ENCODE results near the gene GPC6. TPM values are rescaled to one million over a fixed set of nuclear protein-coding genes. Genes with fewer than 3 reads are reported as not detected.

Gene GPC6
- total and polyA plus RNA-seq, 4 donors = 5.9 to 29.1 (median 18.2) TPM

DNA sequence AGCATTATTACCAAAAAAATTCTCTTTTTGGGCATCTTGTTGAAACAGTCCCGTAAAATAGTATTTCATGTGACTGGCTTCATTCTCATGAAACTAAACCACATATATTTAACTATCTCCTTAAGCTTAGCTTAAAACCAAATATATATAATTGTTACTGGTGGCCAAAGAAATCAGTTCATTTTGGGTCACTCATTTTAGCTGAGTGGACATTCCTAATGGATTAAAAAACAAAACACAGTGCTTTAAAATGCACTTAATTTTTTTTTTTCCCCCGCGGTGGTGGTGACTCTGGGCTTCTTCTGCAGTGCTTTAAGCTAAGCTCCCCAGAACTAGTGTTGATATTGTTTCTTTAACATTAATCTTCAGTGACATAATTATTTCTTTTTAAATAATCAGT, 540.1 kb downstream of the GPC6 start:
- 32% methylated on average over 3 of the region's 3 CpGs for WGBS
- H3K4me1 ChIP-seq (ENCODE audit: control insufficient read depth in 4 of 4, insufficient read depth in 4 of 4, low read length in 3 of 4) = peaks cover 2 to 27% (median 20%) of the 10 kb centered on the region in 4 donors
- no peaks in the 10 kb centered on the region for H3K9me3 ChIP-seq (ENCODE audit: control insufficient read depth in 4 of 4, low read length in 3 of 4)
- peak overlapping the region; percentile 30 to 65 (median 41) for H3K4me3 ChIP-seq (ENCODE audit: low read depth in 1 of 3, low read length in 3 of 3)
- no peaks in the 10 kb centered on the region for H3K36me3 ChIP-seq (ENCODE audit: control insufficient read depth in 4 of 4, insufficient read depth in 3 of 4, low read depth in 1 of 4, low read length in 3 of 4)
- H3K27ac ChIP-seq (ENCODE audit: low read depth in 1 of 2, low read length in 2 of 2) = peak overlapping the region; percentile 64 to 86
- no peaks in the 10 kb centered on the region for H3K27me3 ChIP-seq (ENCODE audit: control insufficient read depth in 4 of 4, insufficient read depth in 4 of 4, low read length in 3 of 4)
- no peak for DNase-seq (ENCODE audit: low spot score)
- peak overlapping the region; percentile 24 to 58 for H3K9ac ChIP-seq (ENCODE audit: low read depth in 1 of 2, low read length in 2 of 2)
- TF ChIP-seq, protein P1, sequence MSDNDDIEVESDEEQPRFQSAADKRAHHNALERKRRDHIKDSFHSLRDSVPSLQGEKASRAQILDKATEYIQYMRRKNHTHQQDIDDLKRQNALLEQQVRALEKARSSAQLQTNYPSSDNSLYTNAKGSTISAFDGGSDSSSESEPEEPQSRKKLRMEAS (IDR thresholded peaks at IDR 0.05) = no peak
- no peak for TF ChIP-seq RAD21 (IDR thresholded peaks at IDR 0.05)
- TF ChIP-seq, protein P2, sequence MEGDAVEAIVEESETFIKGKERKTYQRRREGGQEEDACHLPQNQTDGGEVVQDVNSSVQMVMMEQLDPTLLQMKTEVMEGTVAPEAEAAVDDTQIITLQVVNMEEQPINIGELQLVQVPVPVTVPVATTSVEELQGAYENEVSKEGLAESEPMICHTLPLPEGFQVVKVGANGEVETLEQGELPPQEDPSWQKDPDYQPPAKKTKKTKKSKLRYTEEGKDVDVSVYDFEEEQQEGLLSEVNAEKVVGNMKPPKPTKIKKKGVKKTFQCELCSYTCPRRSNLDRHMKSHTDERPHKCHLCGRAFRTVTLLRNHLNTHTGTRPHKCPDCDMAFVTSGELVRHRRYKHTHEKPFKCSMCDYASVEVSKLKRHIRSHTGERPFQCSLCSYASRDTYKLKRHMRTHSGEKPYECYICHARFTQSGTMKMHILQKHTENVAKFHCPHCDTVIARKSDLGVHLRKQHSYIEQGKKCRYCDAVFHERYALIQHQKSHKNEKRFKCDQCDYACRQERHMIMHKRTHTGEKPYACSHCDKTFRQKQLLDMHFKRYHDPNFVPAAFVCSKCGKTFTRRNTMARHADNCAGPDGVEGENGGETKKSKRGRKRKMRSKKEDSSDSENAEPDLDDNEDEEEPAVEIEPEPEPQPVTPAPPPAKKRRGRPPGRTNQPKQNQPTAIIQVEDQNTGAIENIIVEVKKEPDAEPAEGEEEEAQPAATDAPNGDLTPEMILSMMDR (IDR thresholded peaks at IDR 0.05; ENCODE audit: low read depth, low read length, missing input control) = no peak
- no peak for TF ChIP-seq YY1 (IDR thresholded peaks at IDR 0.05)
- TF ChIP-seq FOXA1 (IDR thresholded peaks at IDR 0.05) = no peak
- TF ChIP-seq SP1 (IDR thresholded peaks at IDR 0.05) = no peak
- TF ChIP-seq TAF1 (conservative IDR thresholded peaks at IDR 0.05) = no peak
- TF ChIP-seq, protein P3, sequence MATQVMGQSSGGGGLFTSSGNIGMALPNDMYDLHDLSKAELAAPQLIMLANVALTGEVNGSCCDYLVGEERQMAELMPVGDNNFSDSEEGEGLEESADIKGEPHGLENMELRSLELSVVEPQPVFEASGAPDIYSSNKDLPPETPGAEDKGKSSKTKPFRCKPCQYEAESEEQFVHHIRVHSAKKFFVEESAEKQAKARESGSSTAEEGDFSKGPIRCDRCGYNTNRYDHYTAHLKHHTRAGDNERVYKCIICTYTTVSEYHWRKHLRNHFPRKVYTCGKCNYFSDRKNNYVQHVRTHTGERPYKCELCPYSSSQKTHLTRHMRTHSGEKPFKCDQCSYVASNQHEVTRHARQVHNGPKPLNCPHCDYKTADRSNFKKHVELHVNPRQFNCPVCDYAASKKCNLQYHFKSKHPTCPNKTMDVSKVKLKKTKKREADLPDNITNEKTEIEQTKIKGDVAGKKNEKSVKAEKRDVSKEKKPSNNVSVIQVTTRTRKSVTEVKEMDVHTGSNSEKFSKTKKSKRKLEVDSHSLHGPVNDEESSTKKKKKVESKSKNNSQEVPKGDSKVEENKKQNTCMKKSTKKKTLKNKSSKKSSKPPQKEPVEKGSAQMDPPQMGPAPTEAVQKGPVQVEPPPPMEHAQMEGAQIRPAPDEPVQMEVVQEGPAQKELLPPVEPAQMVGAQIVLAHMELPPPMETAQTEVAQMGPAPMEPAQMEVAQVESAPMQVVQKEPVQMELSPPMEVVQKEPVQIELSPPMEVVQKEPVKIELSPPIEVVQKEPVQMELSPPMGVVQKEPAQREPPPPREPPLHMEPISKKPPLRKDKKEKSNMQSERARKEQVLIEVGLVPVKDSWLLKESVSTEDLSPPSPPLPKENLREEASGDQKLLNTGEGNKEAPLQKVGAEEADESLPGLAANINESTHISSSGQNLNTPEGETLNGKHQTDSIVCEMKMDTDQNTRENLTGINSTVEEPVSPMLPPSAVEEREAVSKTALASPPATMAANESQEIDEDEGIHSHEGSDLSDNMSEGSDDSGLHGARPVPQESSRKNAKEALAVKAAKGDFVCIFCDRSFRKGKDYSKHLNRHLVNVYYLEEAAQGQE (IDR thresholded peaks at IDR 0.05) = no peak
- no peak for TF ChIP-seq JUND (IDR thresholded peaks at IDR 0.05)

DNA sequence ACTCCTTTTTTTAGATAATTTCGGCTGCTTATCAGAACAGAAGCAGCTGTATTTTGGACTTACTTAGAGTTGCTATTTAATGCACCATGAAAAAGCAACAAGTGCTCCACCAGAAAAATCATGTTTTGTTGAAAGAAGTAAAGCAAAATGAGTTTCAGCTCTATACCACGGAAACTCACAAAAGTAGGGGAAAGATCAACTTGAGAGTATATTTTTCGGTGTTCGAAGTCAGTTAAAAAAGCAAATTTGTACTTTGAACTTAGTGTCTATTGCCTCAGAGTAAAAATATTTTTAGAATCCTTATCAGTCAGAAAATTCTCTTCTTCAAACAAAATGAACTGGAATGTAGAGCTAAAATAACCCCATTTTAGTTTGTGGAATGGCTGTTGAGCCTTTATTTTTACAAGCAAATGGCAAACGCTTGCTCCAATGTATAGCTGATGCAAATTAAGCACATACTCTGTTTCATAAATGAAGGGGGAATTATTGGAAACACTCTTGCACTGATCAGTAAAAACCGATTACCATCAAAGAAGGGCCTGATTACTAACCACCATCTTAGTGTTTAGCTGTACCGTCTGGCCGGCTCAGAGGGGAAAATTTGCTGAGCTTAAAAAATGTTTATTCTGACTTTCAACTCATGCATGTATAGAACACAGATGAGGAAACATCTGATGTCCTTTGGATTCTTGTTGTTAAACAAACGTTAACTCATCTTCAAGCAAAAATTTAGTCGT, 540.7 kb downstream of the GPC6 start:
- no peaks in the 10 kb centered on the region for H3K36me3 ChIP-seq (ENCODE audit: control insufficient read depth in 4 of 4, insufficient read depth in 3 of 4, low read depth in 1 of 4, low read length in 3 of 4)
- 19% methylated on average over 10 of the region's 10 CpGs for WGBS
- peak overlapping the region; percentile 30 to 65 (median 41) for H3K4me3 ChIP-seq (ENCODE audit: low read depth in 1 of 3, low read length in 3 of 3)
- DNase-seq (ENCODE audit: low spot score) = no peak
- H3K9ac ChIP-seq (ENCODE audit: low read depth in 1 of 2, low read length in 2 of 2) = peak overlapping the region; percentile 24 to 58
- no peaks in the 10 kb centered on the region for H3K27me3 ChIP-seq (ENCODE audit: control insufficient read depth in 4 of 4, insufficient read depth in 4 of 4, low read length in 3 of 4)
- peaks cover 2 to 31% (median 20%) of the 10 kb centered on the region in 4 donors for H3K4me1 ChIP-seq (ENCODE audit: control insufficient read depth in 4 of 4, insufficient read depth in 4 of 4, low read length in 3 of 4)
- no peaks in the 10 kb centered on the region for H3K9me3 ChIP-seq (ENCODE audit: control insufficient read depth in 4 of 4, low read length in 3 of 4)
- peak overlapping the region; percentile 64 to 86 for H3K27ac ChIP-seq (ENCODE audit: low read depth in 1 of 2, low read length in 2 of 2)
- TF ChIP-seq EGR1 (IDR thresholded peaks at IDR 0.05; ENCODE audit: low read depth in 2 of 2) (no peak), HNF4G (IDR thresholded peaks at IDR 0.05) (peak; percentile 74), FOXA1 (IDR thresholded peaks at IDR 0.05) (no peak), HNF4A (conservative IDR thresholded peaks at IDR 0.05) (peak; percentile 90 to 93), YY1 (IDR thresholded peaks at IDR 0.05) (peak; percentile 96), GABPA (IDR thresholded peaks at IDR 0.05 in 1 of 2, conservative IDR thresholded peaks at IDR 0.05 in 1 of 2) (no peak), RXRA (IDR thresholded peaks at IDR 0.05) (peak; percentile 81 to 88), JUND (IDR thresholded peaks at IDR 0.05) (peak; percentile 75 to 79), RAD21 (IDR thresholded peaks at IDR 0.05) (peak; percentile 29 to 46), SP1 (IDR thresholded peaks at IDR 0.05) (peak; percentile 93), TAF1 (conservative IDR thresholded peaks at IDR 0.05) (peak; percentile 20), NR2F2 (IDR thresholded peaks at IDR 0.05) (peak; percentile 21), FOXA2 (IDR thresholded peaks at IDR 0.05) (no peak)
- TF ChIP-seq, protein P4, sequence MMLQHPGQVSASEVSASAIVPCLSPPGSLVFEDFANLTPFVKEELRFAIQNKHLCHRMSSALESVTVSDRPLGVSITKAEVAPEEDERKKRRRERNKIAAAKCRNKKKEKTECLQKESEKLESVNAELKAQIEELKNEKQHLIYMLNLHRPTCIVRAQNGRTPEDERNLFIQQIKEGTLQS (IDR thresholded peaks at IDR 0.05) = no peak
- TF ChIP-seq, protein P2 (IDR thresholded peaks at IDR 0.05; ENCODE audit: low read depth, low read length, missing input control) = no peak
- TF ChIP-seq, protein P3 (IDR thresholded peaks at IDR 0.05) = peak; percentile 84
- TF ChIP-seq, protein P1 (IDR thresholded peaks at IDR 0.05) = no peak

All from liver (tissue), 9 donors.